GM06990 (cell line): ENCODE data around the gene RIMBP2.

Experiments
- DNase-seq: peaks from one replicate; pipeline ENCODE4 v3.0.0-alpha.2; 2011; ENCODE audit not compliant: insufficient read length; ENCODE audit errors: extremely low read depth
- H3K27me3 ChIP-seq: replicated peaks from 2 replicates; pipeline ENCODE4 v1.6.0; 2011; ENCODE audit warnings: low read length; ENCODE audit not compliant: control insufficient read depth, insufficient read depth
- H3K36me3 ChIP-seq: 2 replicates; pipeline ENCODE4 v1.5.1; 2011; ENCODE audit warnings: low read length; ENCODE audit not compliant: control insufficient read depth, insufficient read depth
- H3K4me3 ChIP-seq: replicated peaks from 2 replicates; pipeline ENCODE4 v1.5.1; 2011; ENCODE audit warnings: low read depth, mild to moderate bottlenecking, control low read depth, low read length
- CTCF ChIP-seq: IDR thresholded peaks from 2 replicates; pipeline ENCODE4 v1.5.1; 2011; ENCODE audit warnings: low read length, control low read depth, mild to moderate bottlenecking, inconsistent platforms; ENCODE audit not compliant: insufficient read depth, poor library complexity, severe bottlenecking

RIMBP2 gene

DNA sequence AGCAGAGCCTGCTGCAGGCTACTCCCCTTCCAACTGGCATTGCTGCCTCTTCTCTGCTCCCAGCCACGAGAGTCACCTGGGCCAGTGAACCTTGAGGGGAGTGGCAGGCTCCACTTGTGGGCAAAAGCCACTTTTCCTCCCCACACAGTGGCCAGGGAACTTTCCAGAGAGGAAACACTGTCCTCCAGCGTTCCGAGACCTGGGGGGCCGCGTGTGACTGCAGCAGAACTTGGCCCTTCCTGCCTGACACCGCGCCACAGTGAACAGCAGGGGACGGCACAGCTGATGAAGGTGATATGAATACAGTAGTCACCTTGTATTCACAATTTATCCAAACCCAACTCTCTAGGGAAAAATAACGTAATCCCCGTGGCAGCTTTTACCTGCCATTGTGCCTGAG, 263.6 kb downstream of the RIMBP2 start:
- no peak for DNase-seq
- Histone ChIP-seq H3K36me3 (no peaks in the 10 kb centered on the region; the same call in 1 of the 2 replicates), H3K4me3 (no peak overlapping the region), H3K27me3 (no peaks in the 10 kb centered on the region)
- TF ChIP-seq CTCF: no peak

GRCh38 chr12:130451001-130451930, 264.8 kb downstream of the RIMBP2 start:
- Histone ChIP-seq H3K27me3 (no peaks in the 10 kb centered on the region), H3K4me3 (no peak overlapping the region), H3K36me3 (no peaks in the 10 kb centered on the region; the same call in 1 of the 2 replicates)
- no peak for DNase-seq
- no peak for TF ChIP-seq CTCF

DNA sequence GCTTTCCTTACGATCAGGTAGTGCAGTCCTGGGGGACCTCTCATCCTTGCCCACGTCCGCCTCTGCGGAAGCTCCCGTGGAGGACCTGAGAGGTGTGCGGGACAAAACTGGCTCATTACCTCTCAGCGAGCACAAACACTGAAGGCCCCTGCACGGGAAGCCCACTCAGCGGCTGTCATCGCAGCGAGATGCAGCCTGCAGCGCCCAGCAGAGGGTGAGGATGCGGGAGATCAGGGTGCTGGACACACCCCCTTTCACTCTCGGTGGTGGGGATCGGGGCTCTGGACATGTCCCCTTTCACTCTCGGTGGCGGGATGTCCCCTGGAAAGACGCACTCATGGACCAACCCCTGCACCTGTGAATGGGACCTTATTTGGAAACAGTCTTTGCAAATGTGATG, 266.8 kb downstream of the RIMBP2 start:
- DNase-seq: no peak
- Histone ChIP-seq H3K36me3 (no peaks in the 10 kb centered on the region; the same call in 1 of the 2 replicates), H3K4me3 (no peak overlapping the region), H3K27me3 (no peaks in the 10 kb centered on the region)
- TF ChIP-seq CTCF: no peak

GRCh38 chr12:130448044-130448821, 267.9 kb downstream of the RIMBP2 start:
- DNase-seq: no peak
- Histone ChIP-seq H3K4me3 (no peak overlapping the region), H3K27me3 (no peaks in the 10 kb centered on the region), H3K36me3 (no peaks in the 10 kb centered on the region; the same call in 1 of the 2 replicates)
- TF ChIP-seq CTCF: no peak

- H3K27me3 ChIP-seq: no peaks in the 10 kb centered on the region
- H3K36me3 ChIP-seq: no peaks in the 10 kb centered on the region; the same call in 1 of the 2 replicates
- no peak for DNase-seq
- TF ChIP-seq CTCF: no peak
- H3K4me3 ChIP-seq: no peak overlapping the region
Measured at GRCh38 chr12:130447655-130447965, 268.5 kb downstream of the RIMBP2 start.
